ENCODE measurements around the gene PTPRJ.

The PTPRJ gene

DNA sequence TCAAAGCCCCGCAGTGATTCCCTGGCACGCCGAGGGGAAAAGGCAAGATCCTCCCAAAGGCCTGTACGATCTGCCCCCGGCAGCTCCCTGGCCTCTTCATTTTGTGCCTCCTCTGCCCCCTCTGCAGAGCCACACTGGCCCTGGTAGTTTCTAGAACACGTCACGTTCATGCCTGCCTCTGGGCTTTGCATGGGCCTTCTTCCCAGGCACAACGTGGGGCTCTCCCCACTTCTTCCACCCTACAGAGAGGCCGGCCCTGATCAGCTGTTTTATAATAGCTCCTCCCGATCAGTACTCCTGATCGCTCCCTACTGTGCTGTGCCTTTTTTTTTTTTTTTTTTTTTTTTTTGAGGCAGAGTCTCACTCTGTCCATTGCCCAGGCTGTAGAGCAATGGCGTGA, 78.4 kb downstream of the PTPRJ start:
- TF ChIP-seq ZNF274 (IDR thresholded peaks at IDR 0.05; ENCODE audit: low read depth, low read length): no peak
- no peak overlapping the region for H3K4me3 ChIP-seq (ENCODE audit: low read length)

DNA sequence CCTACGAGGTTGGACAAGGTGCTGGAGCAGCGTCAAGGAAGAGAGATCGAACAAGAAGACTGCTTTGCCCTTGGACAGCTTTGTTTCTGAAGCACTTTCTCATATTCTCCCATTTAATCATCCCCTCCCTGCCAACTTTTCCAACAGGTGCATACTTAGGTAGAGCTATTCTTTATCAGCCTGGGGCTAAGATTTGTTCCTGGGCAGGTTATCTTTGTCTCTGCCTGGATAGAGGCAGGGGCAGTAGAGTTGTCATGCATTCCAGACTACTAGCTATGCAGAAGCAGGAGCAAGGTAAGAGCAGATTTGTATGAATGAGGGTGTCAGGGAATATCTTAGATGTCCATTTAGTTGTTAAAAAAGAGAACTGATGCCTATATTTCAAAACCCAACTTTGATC, 82.3 kb downstream of the PTPRJ start:
- no peak overlapping the region for H3K4me3 ChIP-seq (ENCODE audit: low read length)
- TF ChIP-seq ZNF274 (IDR thresholded peaks at IDR 0.05; ENCODE audit: low read depth, low read length): no peak

DNA sequence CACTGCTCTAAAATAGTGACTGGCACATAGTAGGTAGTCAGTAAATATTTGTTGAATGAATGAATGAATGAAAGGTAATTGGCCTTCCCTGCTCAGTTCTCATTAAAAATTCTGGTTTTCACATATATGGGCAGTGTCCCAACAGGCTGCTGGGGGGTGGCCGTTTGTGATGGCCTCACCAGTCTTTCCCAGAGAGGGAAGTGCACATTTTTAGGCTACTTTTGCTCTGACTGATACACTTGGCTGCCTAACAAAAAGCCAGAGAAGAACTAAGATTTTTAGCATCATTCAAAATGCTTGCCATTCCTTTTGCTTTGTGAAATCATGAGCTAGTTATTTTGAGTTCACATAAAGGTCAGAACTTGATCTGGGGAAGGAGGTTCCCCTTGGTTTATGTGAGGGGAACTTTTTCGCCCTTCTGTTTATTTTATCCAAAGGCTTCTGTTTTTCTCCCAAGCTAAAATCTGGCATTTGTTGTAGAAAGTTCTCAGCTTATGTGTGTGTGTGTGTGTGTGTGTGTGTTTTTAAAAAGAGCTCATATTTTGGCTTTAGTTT, 83.1 kb downstream of the PTPRJ start:
- no peak overlapping the region for H3K4me3 ChIP-seq (ENCODE audit: low read length)
- no peak for TF ChIP-seq ZNF274 (IDR thresholded peaks at IDR 0.05; ENCODE audit: low read depth, low read length)

DNA sequence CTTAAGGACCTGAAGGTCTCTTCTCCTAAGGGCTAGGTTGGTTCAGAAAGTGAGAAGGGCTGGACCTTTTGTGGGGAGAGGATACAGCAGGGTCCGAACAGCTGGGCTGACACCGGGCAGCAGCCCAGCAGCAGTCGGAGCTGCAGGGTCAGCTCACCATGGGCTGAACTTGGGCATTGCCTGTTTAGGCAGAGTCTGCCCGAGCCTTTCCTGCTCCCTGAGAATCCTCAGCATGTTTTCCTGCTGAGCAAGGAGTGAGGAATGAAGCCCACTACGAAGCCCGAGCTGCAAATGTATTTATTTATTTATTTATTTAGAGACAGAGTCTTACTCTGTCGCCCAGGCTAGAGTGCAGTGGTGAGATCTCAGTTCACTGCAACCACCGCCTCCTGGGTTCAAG, 83.9 kb downstream of the PTPRJ start:
- TF ChIP-seq ZNF274 (IDR thresholded peaks at IDR 0.05; ENCODE audit: low read depth, low read length): no peak
- no peak overlapping the region for H3K4me3 ChIP-seq (ENCODE audit: low read length)

DNA sequence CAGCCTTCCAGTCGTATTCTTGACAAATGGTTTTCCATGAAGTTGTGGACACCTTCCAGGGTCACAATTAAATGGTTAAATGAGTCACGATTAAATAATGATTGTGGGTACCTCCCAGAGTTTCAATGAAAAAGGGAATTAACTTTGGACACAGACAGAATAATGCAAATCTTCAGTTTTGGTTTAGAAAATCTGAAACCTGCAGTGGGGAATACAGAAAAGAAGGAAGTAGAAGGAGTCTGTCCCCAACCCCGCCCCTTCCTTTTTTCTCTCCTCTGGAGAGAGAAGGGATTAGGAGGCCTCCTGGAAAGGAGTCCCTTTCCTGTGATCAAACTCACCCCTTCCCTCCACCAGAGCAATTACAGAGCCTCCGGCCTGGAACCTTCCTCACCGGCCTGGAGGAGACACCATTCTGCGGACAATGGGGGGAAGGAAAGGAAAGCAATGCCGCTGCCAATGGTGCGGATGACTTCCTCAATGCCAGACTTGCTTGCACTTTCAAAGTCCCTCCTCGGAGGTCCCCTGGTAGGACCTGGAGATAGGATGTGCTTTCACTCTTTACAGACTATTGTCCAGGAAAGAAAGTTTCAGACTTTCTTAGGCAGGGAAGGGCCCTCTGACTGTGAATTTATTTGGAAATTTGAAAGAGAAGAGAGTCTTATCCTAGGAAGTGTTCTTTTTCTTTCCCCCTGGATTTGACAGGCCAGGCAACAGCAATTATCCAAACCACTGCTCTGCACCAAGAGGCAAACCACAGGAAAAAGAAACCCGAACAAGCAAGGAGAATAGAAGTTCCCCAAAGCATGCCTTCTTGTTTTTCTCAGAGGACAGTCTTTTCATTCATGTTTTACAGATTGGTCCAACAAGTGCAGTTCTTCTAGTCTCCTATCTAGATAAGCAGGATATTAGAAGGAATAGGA, 86.8 kb downstream of the PTPRJ start:
- no peak overlapping the region for H3K4me3 ChIP-seq (ENCODE audit: low read length)

DNA sequence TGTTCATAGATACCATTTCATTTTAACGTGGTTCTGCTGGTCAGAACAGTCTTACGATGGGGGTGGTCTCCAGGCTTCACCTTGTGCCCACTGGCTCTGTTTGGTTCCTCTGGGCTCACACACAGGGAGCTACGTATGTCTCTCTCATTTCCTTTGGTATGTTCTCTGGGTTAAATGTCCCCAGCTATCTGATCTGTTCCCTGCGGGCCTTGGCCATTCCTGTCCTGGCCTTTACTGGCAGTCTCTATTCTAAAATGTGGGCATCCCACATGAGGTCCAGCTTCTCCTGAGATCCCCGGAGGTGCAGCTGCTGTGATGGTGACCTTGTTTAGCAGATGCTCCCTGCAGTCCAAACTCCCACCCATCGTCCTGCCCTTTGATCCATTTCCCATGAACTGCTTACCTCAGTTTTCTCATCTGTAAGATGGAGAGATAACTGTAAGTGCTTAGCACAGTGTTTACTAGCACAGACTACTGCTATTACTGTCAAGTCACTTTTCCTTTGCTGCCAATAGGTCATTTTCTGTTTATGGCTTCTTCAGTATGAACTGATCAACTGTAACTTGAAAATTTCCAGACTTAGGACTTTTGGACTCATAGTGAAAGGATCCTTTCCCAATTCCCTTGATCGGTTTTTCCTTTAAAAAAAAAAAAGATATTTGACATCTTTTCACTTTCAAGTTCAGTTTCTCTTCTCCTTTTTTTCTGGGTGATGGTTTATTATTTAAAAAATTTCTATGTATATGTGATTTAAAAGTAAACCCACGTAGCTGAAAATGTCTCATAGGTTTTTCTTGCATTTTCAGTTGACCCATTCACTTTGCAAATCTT, 92.9 kb downstream of the PTPRJ start:
- H3K4me3 ChIP-seq (ENCODE audit: low read length): no peak overlapping the region
- no peak for TF ChIP-seq ZNF274 (IDR thresholded peaks at IDR 0.05; ENCODE audit: low read depth, low read length)

More for the DNA sequence above, 86.8 kb downstream of the PTPRJ start:
- no peak for TF ChIP-seq ZNF274 (IDR thresholded peaks at IDR 0.05; ENCODE audit: low read depth, low read length)

DNA sequence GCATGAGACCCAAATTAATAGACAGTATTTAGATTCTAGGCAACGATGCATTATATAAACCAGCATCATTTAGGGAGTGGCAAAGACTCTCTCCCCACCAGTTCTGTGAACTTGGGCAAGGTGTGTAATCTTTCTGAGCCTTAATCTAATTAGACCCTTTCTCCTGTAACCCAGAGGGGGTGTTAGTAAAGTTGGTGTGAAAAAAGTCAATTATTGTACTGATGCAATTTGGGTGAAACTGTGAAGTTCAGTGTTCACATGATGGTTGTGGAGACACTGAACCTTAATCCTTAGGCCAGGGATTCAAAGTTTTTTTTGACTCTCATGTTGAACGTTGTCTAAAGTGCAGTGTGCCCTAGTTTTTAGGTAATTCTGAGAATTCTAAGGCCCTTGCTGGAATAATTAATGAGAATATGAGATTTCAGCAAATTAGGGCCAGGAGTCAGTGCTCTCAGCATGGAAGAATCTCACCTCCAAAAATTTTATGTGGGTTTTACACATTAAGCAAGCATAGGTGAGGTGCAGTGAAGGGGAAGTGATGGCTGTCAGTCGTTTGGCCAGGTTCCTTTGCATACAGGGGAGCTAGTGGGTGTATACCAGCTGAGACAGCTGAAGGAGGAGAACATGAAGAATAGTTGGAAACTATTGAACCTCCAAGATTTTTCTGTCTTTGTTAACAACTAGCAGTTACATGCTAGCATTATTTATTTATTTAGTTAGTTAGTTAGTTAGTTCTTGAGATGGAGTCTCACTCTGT, 94.2 kb downstream of the PTPRJ start:
- H3K4me3 ChIP-seq (ENCODE audit: low read length): no peak overlapping the region
- TF ChIP-seq ZNF274 (IDR thresholded peaks at IDR 0.05; ENCODE audit: low read depth, low read length): no peak

DNA sequence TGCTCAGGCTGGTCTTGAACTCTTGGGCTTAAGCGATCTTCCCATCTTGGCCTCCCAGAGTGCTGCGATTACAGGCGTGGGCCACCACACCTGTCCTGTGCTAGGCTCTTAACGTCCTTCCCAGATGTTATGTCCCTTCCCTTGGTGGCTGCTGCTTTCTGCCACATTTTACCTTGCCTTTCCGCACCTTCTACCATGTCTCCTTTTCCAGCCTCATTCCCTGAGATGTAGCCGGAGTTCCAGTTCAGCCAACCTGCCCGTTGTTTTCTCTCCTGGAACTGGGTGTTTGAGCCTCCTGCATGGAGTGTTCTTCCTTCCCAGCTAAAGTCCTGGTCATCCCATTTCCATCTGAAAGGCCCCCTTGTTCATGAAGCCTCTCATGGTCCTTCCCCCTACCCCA, 95.3 kb downstream of the PTPRJ start:
- no peak for TF ChIP-seq ZNF274 (IDR thresholded peaks at IDR 0.05; ENCODE audit: low read depth, low read length)
- no peak overlapping the region for H3K4me3 ChIP-seq (ENCODE audit: low read length)

DNA sequence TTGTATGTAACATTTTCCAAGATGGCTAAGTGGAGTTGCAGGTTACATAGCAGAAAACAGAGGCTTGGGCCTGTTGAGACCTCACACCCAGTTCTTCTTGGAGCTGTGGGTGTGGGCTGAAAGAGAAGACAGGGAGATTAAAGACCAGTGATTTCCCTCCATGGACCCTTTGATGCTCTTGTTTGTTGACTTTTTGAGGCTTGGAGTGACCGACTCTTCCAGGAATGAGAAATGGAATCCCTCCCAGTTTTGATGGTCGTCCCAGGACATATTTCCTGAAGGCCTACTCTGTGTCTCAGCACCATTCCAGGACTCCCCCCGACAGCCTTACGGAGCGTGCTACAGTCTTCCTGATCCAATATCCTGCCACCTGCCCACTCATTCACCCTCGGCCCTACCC, 96.9 kb downstream of the PTPRJ start:
- TF ChIP-seq ZNF274 (IDR thresholded peaks at IDR 0.05; ENCODE audit: low read depth, low read length): no peak
- H3K4me3 ChIP-seq (ENCODE audit: low read length): no peak overlapping the region

DNA sequence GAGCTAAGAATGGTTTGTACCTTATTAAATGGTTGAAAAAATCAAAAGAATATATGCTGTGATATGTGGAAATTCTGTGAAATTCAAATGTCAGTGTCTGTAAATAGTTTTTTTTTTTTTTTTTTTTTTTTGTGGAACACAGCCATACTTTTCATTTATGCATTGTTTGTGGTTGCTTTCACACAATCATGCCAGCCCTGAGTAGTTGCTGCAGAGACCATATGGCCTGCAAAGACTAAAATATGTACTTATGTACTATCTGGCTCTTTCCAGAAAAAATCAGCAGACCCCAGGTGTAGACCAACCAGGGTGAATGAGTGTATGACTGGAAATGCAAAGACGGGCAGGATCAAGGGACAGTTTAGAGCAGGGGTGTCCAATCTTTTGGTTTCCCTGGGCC, 98.3 kb downstream of the PTPRJ start:
- no peak for TF ChIP-seq ZNF274 (IDR thresholded peaks at IDR 0.05; ENCODE audit: low read depth, low read length)
- H3K4me3 ChIP-seq (ENCODE audit: low read length): no peak overlapping the region

DNA sequence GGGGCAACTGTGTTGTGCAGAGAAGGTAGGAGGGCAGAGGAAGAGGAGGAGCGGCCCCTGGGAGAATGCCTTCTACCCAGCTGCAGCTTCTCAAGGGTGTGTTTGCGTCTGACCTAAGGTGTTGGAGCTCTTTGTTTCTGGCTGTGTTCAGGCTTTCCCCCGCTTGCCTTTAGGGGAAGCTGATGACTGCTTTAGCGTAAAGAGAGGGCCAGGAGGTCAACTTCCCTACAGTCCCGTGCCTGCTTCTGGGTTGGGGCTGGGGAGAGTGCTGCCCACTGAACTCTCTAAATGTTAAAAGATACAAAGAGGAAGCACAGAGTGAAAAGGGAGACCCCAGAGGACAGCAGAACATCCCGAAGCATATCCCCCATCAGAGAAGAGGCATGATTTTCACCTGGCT, 99.2 kb downstream of the PTPRJ start:
- no peak overlapping the region for H3K4me3 ChIP-seq (ENCODE audit: low read length)
- no peak for TF ChIP-seq ZNF274 (IDR thresholded peaks at IDR 0.05; ENCODE audit: low read depth, low read length)

DNA sequence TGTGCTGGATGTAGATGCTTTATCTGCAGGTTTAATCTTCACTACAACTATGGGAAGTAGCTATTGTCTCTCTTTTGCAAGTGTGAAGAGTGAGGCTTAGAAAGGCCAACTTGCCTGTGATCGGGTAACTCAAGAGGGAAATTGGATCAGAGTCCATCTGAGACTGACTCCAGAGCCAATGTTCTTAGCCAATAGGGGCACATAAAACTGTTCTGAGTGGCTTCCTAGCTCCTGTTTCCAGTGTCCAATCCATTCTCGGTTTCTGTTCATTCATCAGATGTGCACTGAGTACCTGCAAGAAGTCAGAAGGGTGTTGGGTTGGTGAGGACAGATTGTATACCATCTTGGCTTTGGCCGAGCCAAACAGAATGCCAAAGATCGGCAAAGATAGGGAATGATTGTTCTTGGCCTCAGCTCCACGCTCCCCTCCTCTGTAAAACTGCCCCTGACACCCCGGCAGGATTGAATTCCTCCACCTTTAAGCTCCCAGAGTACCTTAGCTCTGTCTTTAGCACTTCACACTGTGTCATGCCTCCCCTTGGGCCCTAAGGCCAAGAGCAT, 100.0 kb downstream of the PTPRJ start:
- no peak overlapping the region for H3K4me3 ChIP-seq (ENCODE audit: low read length)
- no peak for TF ChIP-seq ZNF274 (IDR thresholded peaks at IDR 0.05; ENCODE audit: low read depth, low read length)

DNA sequence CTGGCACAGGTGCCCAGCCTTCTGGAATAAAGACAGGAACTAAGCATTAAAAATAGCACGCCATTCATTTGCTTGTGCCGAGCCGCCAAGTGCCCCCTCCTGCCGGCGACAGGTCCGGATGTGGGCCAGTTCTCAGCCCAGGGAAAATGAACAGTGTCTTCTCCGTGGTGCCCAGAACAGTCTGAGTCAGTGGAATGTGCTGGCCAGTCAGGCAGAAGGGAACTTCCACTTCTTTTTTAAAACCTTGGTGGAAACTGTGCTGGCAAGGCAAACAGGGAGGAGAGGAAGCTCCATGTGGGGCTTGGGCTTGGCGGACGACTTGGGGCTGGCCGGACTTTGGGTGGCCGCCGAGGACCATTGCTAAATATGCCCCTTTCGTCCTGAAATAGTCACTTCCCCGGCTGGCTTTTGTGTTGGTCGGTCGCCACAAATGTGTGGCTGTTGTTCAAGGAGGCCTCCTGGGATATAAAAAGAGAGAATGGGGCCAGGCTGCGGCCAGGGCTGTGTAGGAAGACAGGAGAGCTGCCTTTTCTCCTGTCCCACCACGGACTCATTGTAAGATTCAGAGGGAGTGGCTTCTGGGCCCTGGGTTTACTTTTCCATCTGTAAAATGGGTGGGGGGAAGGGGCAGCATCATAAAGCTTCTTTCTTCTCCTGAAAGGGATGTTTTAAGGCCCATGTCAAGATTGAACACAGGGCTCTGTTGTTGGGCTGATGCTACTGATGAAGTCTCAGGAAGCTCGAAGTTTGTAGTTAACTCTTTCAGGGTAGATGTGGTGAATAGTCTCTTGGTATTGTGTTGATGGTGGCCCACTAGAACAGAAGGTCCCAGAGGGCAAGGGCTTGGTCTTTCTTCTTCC, 101.0 kb downstream of the PTPRJ start:
- no peak overlapping the region for H3K4me3 ChIP-seq (ENCODE audit: low read length)
- TF ChIP-seq ZNF274 (IDR thresholded peaks at IDR 0.05; ENCODE audit: low read depth, low read length): no peak
